GM18909 (cell line): ENCODE results near the gene FBXO41.

Experiments used
- ATAC-seq: cut with Tn5 transposase; IDR thresholded peaks from one replicate; pipeline ENCODE4 v1.9.1; 2021; ENCODE audit warnings: mild to moderate bottlenecking; ENCODE audit not compliant: unreplicated experiment, poor library complexity

The FBXO41 gene

DNA sequence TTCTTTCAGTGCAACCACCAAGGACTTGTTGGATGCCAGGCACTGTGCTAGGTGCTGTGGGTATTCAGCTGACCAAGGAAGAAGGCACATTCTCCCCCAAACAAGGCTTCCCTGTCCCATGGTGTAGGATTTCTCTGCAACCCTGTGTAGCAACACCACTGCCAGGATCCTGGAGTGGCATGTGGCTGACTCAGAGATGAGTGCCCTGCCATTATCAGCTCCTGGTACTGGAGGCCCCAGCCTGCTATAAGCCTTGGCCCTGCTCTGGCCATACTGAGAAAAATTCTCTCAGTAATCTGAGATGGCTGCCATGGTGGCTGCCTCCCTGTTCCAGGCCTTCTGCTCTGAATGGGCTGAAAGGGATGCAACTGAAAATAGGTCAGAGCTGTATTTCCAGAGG, 66.0 kb downstream of the FBXO41 start:
- no peak for ATAC-seq

DNA sequence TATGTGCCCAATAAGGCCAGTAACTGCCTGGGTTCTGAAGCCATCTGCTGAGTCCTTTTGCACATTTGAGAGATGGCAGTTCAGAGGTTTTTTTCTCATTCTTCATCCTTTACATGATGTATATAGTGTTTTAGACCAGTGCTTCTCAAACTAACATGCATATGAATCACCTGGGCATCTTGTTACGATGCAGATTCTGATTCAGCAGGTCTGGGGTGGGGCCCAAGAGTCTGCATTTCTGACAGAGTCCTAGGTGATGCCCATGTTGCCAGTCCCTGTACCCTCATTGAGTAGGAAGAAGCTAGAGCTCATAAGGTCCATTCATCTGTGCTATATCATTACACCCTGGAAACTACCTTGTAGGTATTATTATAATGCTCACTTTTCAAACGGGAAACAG, 66.5 kb downstream of the FBXO41 start:
- ATAC-seq, result no peak

DNA sequence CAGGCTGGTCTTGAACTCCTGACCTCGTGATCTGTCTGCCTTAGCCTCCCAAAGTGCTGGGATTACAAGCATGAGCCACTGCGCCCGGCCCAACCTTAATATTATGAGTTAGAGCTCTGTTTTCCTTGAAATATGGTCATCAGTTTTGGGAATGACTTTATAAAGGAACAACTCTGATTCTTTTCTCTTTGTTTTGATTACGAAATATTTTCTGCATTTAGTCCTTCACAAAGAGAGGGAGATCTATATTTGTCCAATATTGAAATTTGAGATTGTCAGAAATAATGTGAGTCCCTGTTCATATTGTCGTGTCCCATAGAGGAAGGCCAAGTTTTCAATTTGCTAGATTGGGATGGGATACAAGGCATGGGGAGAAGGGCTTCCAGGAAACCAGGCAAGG, 67.1 kb downstream of the FBXO41 start:
- ATAC-seq, result no peak

DNA sequence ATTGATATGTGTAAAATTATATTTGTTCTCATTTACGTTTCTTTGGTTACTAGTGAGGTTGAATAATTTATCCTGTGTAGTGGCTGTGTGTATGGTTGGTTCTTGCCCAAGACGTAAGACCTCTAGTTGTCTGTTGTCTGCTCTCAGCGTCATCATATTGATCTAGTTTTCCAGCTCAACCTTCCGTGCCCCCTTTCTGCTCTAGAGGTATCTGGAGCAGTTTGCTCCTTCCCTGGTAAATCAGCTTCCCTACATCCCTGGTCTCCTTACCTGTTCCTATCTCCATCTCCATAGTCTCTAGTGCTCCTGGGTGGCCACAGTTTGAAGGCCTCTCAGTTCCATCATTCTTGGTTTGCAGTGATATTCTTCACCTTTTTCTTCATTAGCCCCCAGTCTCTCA, 69.0 kb downstream of the FBXO41 start:
- ATAC-seq, result no peak

DNA sequence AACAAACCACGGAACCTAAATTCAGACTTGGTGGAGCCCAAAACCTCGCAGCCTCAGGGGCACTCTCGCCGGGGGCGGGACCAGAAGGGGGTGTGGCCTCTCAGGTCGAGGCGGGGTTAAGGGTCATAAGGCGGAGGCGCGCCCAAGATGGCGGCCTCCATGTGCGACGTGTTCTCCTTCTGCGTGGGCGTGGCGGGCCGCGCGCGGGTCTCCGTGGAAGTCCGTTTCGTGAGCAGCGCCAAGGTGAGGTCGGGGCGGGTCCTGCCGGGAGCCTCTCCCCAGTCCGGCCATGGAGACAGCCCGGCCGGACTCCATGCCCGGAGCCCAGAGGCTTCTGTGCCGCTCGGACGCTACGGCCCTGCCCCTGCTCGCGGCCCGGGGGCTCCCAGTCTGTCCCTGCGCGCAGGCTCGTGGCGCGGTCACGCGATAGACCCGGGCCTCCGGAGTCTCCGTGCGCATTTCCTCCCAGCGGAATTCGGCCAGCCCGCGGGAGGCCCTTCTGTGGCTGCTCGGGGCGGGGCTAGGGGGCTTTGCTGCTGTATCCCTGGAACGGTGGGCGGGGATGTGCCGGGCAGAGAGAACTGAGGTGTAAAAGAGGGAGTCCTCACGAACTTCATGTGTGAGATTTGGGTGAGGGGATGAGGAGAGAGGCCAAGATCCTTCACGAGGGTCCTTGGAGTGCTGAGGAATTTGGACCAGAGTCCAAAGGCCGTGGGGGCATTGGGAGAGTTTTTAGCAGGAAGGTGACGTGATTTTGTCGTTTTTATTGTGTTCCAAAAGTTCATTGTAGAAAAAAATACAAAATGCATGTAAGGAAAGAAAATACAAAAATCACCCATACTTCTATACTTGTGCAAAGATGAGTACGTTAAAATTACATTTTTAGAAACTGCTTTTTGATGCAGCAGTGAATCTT, 69.9 kb downstream of the FBXO41 start, which contains the start of gene SMYD5:
Gene SMYD5 (plus strand): TSS at position 126 of the 916 bp plus-strand sequence. CDS start 22 bp downstream, at position 148.
- ATAC-seq, result peak; percentile 94

DNA sequence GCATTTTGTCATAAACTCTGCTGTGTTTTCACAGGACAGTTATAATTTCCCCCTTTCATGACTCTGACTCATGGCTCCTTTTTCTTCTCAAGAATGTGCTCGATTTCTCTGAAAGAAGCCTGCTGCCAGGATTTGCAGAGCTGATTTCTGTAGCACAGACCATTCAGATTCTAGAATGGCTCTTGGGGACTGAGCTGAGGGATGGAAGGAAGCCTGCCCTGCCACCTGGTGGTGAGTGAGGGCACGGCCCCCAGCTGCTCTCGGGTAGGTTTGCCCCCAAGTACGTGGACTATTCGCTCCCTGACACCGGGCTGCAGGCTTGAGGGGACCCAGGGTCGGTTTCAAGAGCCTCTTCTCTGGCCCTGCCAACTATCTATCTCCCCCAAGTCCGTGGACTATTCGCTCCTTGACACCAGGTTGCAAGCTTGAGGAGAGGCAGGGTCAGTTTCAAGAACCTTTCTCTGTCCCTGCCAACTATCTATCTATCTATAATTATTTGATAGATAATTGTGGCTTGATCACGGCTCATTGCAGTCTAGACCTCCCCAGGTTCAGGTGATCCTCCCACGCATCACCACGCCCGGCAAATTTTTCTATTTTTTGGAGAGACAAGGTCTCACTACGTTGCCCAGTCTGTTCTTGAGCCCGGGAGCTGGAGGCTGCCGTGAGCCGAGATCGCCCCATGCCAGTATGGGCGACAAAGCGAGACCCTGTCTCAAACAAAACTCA, 71.7 kb downstream of the FBXO41 start:
- ATAC-seq, result peak; percentile 72

DNA sequence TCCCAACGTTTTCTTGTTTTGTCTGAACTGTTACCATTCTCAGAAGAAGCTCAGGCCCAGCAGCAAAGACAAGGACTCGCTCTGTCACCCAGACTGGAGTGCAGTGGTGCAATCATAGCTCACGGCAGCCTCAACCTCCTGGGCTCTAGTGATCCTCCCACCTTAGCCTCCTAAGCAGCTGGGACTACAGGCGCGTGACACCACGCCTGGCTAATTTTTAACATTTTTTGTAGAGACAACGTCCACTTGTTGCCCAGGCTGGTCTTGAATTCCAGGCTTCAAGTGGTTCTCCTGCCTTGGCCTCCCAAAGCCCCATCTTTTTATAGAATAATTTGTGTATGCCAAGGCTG, 72.2 kb downstream of the FBXO41 start:
- ATAC-seq, result no peak

GRCh38 chr2:73210696-73211095, 73.6 kb downstream of the FBXO41 start:
- no peak for ATAC-seq

- ATAC-seq, result no peak
Observed at GRCh38 chr2:73210019-73210418, 74.3 kb downstream of the FBXO41 start.

DNA sequence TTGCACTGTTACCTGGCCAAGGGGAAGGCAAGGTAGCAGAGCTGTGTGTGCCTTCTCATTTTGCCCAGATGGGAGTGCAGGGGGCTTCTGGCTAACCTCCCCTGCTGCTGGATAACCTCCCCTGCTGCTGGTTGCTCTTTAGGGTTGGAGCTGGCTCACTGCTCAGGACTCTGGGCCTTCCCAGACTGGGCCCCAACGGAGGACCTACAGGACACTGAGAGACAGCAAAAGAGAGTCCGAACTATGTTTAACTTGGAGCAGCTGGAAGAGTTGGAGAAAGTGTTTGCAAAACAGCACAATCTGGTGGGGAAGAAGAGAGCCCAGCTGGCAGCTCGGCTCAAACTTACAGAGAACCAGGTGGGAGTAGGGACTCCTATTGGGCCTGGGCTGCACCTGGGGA, 76.0 kb downstream of the FBXO41 start:
- no peak for ATAC-seq

DNA sequence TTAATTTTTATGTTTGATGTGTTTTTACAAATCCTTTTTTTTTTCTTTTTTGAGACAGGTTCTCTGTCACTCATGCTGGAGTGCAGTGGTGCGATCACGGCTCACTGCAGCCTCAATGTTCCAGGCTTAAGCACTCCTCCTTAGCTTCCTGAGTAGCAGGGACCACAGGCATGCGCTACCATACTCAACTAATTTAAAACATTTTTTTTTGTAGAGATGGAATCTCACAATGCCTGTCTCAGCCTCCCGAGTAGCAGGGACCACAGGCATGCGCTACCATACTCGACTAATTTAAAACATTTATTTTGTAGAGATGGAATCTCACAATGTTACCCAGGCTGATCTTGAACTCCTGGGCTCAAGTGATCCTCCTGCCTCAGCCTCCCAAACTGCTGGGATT, 78.7 kb downstream of the FBXO41 start:
- ATAC-seq, result no peak
